RPMI7951 (cell line): Measurements from ENCODE around the gene SDK2. TPM values are rescaled to one million over a fixed set of nuclear protein-coding genes. Genes with fewer than 3 reads are reported as not detected.
A peak's percentile ranks its signal among the peaks of the same experiment; 100 is the strongest.

ENCODE experiments used
- DNase-seq: peaks from one replicate; pipeline ENCODE4 v3.0.0-alpha.2; 2012; ENCODE audit warnings: low read depth
- total RNA-seq: library from RNA; depleted of rRNA; stranded (reverse); fragments of >200 nt; shearing (Covaris generic); gene quantifications from 2 replicates; pipeline ENCODE4 v1.2.3, GENCODE V29; 2014

The SDK2 gene
- total RNA-seq, 1 experiment from 2014 or later = 1.1 TPM

GRCh38 chr17:73534209-73534909 is 109.9 kb downstream of the SDK2 start:
- no peak for DNase-seq

DNA sequence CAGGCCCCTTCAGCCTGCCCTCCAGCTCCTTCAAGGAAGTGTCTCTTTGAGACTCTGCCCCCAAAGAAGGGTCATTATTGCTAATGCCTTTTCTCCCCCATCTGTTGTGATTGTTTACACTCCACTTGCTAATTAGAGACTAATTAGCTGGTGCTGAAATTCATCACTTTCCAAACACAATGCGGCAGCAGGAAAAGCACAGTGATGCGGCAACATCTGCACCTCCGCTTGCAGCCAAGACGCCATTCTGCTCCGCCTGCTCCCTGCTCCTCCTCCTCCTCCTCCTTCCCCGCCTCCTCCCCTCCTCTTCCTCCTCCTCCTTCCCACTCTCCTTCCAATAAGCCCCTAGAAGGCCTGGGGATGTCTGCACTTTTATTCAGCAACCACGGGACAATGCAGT is 110.5 kb downstream of the SDK2 start:
- no peak for DNase-seq

DNA sequence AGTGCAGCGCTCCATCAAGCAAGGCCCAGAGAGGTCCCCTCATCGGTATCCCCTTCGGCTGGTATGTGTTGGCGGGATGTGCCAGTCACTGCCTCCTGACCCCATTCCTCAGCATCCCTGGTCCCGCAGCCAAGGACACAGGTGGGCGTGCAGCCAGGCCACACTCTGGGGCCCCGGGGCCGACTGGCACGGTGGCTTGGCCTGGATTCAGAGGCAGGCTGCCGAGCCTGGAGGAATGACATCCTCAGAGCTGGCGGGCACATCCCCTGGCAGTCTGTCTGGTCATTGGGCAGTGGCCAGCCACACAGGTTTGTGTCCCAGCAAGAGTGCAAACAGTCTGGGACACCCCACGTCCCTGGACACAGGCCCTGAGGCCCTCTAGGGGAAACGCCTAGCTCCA is 111.1 kb downstream of the SDK2 start:
- DNase-seq = no peak

GRCh38 chr17:73532421-73532901 is 111.8 kb downstream of the SDK2 start:
- DNase-seq = no peak

DNA sequence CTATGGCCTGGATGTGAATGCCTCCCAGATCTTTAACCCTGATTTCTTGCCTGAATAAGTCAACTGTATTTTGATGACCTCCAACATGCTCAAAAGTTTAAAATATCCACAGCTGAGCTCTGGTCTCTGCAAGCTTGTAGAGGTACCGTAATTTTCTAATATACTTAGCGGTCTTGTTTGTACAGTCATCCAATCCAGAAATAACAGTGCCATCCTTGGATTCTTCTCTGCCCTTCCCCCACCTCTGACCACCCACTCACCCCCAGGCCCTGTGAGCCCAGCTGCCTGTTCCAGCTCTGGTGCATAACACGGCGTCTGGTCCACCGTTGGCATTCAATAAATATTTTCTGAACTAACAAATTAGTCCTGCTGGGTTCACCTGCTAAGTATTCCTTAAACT is 113.1 kb downstream of the SDK2 start:
- DNase-seq = no peak

DNA sequence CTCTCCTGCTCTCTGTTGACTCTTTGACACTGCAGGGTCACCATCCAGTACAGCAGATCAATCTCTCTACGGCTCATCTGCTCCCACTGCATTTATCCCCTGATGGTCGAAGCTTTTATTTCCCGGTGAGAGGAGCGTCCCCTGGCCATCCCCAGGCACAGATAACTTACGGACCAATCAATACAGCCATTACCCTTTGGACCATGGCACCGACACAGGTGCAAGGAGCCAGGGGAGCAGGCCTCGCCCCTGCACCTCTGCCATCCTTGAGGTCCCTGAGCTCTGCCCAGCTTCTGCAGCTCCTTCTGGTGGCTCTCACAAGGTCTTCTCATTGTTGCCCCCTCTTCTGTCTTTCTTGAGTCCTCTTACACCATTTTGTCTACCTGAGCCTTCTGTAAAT is 115.6 kb downstream of the SDK2 start:
- no peak for DNase-seq

GRCh38 chr17:73526952-73527351 is 117.3 kb downstream of the SDK2 start:
- no peak for DNase-seq

GRCh38 chr17:73524941-73525679 is 119.1 kb downstream of the SDK2 start:
- no peak for DNase-seq

DNA sequence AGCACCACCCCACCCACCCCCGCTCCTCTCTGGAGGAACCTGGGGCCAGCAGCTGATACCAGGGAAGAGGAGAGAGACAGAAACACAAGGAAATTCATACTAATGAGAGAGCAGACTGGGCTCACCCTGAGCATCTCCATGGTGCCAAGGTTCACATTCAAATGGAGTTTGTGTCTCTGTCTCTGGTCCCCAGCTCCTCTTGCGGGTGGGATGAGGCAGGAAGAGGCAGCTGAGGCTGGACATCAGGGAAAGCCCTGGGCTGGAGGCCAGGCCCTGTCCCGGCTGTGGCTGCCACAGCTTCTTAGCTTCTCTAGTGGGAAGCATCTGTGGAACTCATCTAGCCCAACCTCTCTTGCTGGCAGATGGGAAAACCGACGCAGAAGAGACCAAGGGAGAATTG is 121.5 kb downstream of the SDK2 start:
- no peak for DNase-seq

- DNase-seq = no peak
Measured at GRCh38 chr17:73522107-73522506, 122.1 kb downstream of the SDK2 start.

DNA sequence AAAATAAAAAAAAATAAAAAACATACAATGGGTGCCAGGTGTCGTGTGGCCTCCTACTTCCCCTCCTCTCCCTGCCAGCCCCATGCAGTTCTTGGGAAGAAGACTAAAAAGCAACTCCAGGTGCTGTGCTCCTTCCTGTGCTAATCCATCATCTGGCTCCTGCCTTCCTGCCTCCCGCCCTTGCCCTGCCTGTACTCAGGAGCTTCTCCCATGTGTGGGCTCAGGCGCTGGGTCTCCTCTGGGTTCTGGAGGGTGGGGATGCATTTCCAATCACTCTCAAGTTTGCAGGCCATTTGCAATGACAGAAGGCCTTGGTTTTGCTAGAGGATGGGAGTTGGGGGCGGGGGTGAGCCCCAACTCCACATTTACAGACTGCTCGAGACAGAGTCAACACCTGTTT is 122.9 kb downstream of the SDK2 start:
- no peak for DNase-seq

- DNase-seq = no peak
Measured at GRCh38 chr17:73520369-73520761, 123.9 kb downstream of the SDK2 start.

GRCh38 chr17:73519714-73520368 is 124.4 kb downstream of the SDK2 start:
- no peak for DNase-seq

GRCh38 chr17:73519011-73519410 is 125.2 kb downstream of the SDK2 start:
- DNase-seq = no peak

- no peak for DNase-seq
Measured at GRCh38 chr17:73516431-73516830, 127.8 kb downstream of the SDK2 start.

- peak; percentile 27 for DNase-seq
Measured at GRCh38 chr17:73514146-73514863, 129.9 kb downstream of the SDK2 start.

GRCh38 chr17:73513426-73513825 is 130.8 kb downstream of the SDK2 start:
- no peak for DNase-seq

- no peak for DNase-seq
Measured at GRCh38 chr17:73511719-73512115, 132.5 kb downstream of the SDK2 start.

DNA sequence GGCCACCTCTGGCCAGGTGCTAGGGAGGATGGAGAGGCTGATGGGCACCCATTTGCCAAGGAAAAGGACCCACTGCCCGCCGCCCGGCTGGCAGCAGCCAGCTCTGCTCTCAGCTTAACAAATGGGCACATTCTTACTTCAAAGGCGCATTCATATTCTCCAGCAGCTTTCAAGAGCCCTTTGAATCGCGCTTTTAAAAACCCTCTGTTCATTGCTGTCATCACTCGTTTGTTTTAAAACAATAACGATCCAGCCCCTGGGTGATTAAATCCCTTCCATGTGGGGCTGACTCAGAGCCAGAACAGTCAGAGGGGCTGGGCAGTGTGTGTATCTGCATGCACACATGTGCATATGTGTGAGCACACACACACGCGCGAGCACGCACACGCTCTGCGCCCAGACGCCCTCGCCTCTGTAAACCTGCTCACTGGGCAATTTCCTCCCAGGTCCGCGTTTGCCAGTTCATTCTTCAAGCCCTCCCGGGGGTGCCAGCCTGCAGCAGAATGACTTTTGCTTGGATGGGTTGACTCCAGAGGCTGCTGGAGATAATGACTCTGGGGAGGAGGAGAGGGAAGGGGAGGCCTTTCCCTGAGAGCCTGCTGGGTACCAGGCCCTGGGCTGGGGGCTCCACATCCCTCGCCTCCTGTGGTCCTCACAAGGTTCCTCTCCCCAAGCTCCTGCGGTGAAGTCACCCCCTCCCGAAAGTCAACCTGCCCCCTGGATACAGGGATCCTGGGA is 133.1 kb downstream of the SDK2 start:
- peak; percentile 3 for DNase-seq

DNA sequence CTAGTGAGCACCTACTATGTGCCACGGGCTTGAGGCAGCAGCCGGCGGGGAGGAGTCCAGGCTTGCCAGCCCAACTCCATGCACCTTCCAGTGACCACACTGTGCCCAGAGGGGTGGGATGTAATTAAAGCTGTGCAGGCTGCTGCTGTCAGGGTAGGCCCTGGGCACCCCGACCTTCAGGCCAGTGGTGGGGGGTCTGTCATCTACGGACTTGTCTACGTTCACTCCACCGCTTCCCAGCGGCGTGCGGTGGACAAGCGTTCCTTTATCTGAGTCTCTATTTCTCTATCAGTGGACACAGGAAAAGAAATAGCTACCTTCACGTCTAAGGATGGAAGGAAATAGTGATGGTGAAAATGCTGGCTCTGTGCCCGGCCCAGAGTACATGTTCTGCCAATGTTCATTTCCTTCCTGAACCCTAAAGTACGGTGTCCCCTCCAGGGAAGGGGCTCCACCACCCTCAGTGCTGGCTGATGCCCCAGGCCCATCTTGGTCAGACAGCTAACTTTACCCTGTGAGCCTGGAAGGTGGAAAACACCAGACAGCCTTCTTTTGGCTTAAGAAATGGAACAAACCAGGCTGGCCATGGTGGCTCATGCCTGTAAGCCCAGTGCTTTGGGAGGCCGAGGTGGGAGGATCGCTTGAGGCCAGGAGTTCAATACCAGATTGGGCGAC is 135.2 kb downstream of the SDK2 start:
- DNase-seq = no peak
